KOPT-K1 (cell line): Measurements from ENCODE around the gene SLC19A2.
"Not testable (repeated sequence)": the region's sequence is repeated elsewhere in the genome, so short reads cannot be mapped to it uniquely, and the experiment has no call there.

ENCODE experiments used
- H3K27ac ChIP-seq: fragments of 200-600 bp; sonication (generic); 2 replicates; pipeline ENCODE4 v1.5.1; 2016; ENCODE audit warnings: antibody characterized with exemption, mild to moderate bottlenecking, low read depth, low read length; ENCODE audit not compliant: poor library complexity, severe bottlenecking
- H3K36me3 ChIP-seq: fragments of 200-600 bp; sonication (generic); 2 replicates; pipeline ENCODE4 v1.5.1; 2017; ENCODE audit warnings: antibody characterized with exemption, mild to moderate bottlenecking, low read length, moderate library complexity; ENCODE audit not compliant: insufficient read depth
- H3K9me3 ChIP-seq: fragments of 200-600 bp; sonication (generic); 2 replicates; pipeline ENCODE4 v1.5.1; 2017; ENCODE audit warnings: antibody characterized with exemption, low read length, mild to moderate bottlenecking; ENCODE audit not compliant: insufficient read depth, poor library complexity, severe bottlenecking

SLC19A2 gene

DNA sequence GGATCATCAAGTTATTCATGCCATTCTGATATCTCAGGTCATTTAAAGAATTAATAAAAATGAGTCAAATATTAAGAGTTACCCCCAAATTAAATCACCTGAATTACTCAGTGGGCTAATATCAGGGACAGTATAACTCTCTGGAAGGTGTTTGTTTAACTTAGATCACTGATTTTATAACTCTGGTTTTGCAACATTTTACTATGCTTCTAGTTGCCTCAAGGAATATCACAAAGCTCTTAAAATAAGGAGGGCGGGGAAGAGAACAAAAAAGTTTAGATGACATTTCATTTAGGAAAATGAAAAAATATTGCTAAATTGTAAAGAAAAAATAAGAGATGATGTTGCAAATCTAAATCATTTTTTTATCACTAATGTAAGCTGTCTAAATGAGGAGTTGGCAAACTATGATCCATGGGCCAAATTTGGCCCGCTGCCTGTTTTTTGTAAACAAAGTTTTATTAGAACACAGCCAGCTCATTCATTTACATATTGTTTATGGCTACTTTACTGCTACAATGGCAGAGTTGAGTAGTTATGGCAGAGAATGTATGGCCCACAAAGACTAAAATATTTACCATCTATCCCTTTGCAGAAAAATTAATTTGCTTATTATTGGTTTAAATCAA lies 31.9 kb upstream of the SLC19A2 start:
- no peak overlapping the region for H3K27ac ChIP-seq
- no peaks in the 10 kb centered on the region for H3K9me3 ChIP-seq
- H3K36me3 ChIP-seq = no peaks in the 10 kb centered on the region

DNA sequence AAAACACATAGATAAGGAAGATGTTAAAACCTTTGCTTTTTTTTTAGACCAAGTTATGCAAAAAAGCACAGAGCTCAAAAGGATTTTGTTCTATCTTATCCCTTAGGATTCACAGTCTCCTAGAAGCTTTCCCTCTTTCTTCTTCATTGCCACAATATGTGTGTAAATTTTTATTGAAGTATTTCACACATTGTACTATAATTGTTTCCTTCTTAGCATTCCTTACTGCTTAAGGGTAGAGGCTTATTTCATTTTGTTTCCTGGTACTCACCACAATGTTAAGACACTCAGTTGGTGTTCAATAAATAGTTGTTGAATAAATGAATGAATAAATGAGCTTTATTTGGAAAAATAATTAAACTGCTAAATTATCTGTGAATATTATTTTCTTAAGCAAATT lies 29.9 kb upstream of the SLC19A2 start:
- H3K36me3 ChIP-seq = no peaks in the 10 kb centered on the region
- no peak overlapping the region for H3K27ac ChIP-seq
- H3K9me3 ChIP-seq = no peaks in the 10 kb centered on the region

DNA sequence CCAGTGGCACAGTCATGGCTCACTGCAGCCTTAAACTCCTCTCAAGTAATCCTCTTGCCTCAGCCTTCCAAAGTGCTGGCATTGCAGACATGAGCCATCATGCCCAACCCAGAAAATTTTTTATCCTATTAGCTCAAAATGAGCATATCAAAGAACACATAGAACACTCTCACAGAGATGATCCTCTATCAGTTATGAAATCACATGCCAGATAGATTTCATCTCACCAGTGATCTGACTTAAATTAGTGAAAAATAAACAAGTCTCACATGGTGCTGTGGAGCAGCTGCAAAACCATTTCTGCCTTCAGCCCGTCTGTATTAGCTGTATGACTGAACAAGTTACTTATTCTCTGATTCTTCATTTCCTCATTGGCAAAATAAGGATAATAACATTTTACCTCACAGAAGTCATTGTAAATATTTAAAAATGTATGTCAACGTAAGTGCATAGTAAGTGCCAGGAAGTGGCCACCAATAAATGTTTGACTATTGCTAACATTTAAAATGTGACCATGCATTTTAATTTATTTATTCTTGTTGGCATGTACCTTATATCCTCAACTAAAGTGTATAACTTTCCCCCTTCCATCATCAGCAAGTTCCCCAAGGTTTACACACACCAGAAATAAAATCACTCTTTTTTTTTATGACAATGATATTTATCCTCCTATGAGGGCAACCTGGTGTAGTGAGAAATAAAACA lies 29.0 kb upstream of the SLC19A2 start:
- Histone ChIP-seq H3K9me3 (no peaks in the 10 kb centered on the region), H3K36me3 (no peaks in the 10 kb centered on the region), H3K27ac (no peak overlapping the region)

DNA sequence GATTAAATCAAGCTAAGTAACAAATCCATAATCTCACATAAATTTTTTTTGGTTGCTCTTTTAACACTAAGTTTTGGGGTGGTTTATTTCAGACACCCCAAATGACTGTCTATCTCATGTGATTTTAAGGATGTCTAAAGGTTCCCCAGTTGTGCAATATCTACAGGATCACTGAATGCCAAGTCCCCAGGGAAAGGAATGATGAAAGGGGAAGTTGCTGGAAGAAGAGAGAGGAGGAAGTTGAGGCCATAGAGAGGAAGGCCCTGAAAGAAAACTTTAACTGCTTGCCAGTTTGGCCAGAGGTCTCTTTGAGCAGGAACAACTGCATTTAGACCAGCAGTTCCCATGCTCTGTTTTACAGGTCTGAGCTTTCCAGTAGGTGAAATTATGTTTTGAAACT lies 27.5 kb upstream of the SLC19A2 start:
- no peaks in the 10 kb centered on the region for H3K36me3 ChIP-seq
- no peak overlapping the region for H3K27ac ChIP-seq
- H3K9me3 ChIP-seq = no peaks in the 10 kb centered on the region

DNA sequence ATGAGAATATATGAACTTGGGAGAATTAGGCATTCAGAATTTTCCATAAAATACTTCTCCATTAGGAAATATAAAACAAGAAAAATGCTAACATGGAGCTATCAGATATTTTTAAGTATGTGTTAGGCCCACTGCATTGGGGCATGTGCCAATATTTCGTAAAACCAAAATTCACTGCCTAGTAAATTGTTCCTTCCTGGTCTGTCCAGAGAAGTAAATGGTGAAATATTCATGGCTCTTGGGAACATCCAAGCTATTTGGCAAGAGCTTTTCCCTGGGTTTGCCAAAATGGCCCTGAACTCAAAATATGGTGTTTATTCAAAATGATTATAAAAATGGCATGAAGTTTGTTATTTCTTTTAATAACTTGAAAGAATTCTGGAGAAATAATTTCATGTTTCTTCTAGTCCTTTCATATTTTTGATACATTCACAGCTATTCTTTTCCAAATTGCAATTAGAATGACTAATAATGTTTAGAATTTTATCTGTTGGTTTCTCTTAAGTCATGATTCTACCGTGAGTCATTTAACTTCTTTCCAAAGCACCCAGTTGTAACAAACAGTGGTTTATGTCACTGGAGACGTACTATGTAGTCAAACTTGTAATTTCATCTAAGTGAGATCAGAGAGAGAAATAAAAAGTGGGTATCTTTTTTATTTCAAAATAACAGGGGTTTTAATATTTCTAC lies 25.7 kb upstream of the SLC19A2 start:
- H3K36me3 ChIP-seq = no peaks in the 10 kb centered on the region
- H3K27ac ChIP-seq = no peak overlapping the region
- no peaks in the 10 kb centered on the region for H3K9me3 ChIP-seq

DNA sequence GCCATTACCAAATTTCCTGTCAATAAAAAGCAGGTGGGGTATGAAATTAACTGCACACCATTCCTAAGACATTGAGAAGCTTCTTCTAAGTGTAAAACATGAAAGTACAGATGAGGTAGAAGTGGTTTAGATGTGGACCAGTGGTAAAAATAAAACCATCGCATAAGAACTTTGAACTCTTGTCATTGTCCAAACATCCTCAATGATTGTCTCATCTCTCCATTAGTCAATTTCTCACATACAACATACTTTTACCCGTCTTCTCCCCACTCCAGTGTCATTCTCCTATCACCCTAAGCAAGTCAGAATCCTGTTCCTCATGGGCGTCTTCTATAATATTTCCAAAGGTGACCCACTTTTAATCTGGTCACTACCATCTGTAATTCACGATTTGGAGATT lies 24.3 kb upstream of the SLC19A2 start:
- H3K36me3 ChIP-seq = no peaks in the 10 kb centered on the region
- H3K27ac ChIP-seq = no peak overlapping the region
- no peaks in the 10 kb centered on the region for H3K9me3 ChIP-seq

DNA sequence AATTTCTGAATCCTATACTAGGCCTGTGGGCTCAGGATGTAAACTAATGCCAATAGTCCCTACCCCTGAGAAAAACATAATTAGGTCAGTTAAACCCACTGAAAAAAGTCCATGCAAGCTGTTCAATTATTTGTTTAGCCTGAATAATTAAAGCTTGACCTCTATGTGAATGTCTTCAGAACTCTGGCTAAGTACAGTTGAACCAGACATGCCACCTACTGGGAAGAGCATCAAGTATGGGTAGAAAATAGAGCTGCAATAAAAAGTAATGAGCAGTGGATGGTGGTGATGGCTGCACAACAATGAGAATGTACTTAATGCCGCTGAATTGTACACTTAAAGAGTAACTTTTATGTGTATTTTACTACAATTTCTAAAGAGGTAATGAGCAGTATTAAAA lies 23.6 kb upstream of the SLC19A2 start:
- Histone ChIP-seq H3K9me3 (no peaks in the 10 kb centered on the region), H3K36me3 (no peaks in the 10 kb centered on the region), H3K27ac (no peak overlapping the region)

DNA sequence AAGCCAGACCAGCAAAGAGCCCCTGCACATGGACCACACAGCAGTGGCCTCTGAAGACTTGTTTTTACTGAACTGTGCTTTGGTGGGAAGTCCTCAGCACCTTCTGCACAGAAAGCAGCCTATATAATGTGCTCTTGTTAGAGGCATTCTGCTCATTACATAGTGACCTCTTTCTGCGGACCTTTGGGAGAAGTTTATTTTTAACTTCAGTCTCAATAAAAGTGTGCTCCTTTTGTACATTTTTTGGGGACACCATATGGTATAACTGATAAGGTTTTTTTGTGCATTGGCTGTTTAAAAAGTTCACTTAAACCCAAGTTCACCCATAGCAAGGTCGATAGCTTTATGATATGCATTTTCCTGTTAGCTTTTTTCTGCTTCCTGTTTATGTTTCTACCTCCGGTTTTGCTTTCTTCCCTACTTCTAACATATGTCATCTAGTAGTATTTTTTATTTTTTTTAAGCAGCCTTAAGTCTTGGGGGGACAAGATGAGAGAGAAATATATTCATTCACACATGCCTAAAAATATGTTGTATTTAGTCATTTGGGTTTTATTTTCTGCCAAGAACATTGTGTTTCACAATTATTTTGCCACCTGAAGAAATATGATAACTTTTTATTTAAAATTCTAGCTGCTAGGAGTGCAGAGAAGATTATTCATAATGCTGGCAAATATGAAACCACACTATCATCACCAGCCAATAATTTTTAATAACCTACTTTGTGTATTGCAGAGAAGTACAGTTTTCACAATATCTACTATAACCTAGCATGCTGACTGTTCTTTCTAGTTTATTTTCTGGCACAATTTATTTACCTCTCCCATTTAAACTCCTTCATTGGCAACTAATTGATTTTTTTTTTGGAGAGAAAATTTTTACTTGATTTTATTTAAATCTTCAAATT lies 22.9 kb upstream of the SLC19A2 start:
- H3K27ac ChIP-seq = peak overlapping the region; percentile 12
- no peaks in the 10 kb centered on the region for H3K9me3 ChIP-seq
- no peaks in the 10 kb centered on the region for H3K36me3 ChIP-seq

DNA sequence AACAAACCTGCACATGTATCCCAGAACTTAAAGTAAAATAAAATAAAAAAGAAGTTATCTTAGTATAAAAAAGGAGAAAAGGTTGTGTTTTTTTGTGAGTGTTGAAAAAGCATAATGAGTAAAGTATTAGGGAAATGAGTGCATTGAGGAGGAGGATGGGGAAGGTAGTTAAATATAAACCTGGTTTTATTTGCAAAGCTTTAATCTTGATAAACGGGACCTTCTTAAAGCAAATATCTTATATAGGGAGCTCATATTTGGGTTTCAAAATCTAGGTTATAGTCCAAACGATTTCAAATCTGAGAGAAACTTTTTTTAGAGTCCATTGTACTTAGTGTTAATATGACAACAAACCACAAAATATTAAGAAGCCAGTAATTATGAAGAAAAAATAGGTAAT lies 21.7 kb upstream of the SLC19A2 start:
- no peaks in the 10 kb centered on the region for H3K36me3 ChIP-seq
- no peak overlapping the region for H3K27ac ChIP-seq
- H3K9me3 ChIP-seq = no peaks in the 10 kb centered on the region

DNA sequence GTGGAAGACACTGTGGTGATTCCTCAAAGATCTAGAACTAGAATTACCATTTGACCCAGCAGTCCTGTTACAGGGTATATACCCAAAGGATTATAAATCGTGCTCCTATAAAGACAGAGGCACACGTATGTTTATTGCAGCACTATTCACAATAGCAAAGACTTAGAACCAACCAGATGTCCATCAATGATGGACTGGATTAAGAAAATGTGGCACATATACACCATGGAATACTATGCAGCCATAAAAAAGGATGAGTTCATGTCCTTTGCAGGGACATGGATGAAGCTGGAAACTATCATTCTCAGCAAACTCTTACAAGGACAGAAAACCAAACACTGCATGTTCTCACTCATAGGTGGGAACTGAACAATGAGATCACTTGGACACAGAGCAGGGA lies 17.9 kb upstream of the SLC19A2 start:
- not testable (repeated sequence) for H3K9me3 ChIP-seq, H3K36me3 ChIP-seq, H3K27ac ChIP-seq

DNA sequence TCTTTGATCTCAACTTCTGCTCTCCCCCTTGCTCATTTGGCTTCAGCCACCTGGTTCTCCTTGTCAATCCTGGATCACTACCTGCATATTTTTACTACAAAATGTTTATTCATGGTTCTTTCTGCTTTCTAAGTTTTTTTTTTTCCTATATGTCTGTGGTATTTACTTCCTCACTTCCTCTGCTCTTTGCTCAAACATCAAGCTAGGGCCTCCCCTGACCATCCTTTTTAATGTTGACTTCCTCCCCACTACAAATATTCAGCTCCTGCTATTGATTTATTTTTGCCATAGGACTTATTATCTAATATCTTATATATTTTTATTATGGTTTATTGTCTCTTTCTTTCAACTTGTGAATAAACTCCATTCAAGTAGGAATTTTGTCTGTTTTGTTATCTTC lies 14.1 kb upstream of the SLC19A2 start:
- H3K27ac ChIP-seq = no peak overlapping the region
- no peaks in the 10 kb centered on the region for H3K36me3 ChIP-seq
- H3K9me3 ChIP-seq = no peaks in the 10 kb centered on the region

DNA sequence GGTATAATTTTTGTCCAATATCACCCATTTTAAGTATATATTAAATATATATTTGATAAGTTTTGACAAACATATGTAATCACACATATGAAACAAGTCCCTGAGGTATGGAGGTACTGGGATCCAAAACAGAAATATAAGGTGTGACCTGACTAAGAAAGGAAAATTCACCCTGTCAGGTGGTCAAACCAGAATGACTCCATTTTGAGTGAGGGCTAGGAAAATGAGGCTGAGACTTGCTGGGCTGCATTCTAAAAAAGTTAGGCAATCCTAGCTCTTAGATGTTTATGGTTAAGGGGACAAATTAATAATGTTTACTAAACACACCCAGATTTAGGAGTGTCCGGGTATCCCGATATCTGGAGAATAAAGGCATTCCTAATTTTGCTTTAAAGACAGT lies 11.6 kb upstream of the SLC19A2 start:
- no peaks in the 10 kb centered on the region for H3K9me3 ChIP-seq
- H3K27ac ChIP-seq = no peak overlapping the region
- H3K36me3 ChIP-seq = no peaks in the 10 kb centered on the region

DNA sequence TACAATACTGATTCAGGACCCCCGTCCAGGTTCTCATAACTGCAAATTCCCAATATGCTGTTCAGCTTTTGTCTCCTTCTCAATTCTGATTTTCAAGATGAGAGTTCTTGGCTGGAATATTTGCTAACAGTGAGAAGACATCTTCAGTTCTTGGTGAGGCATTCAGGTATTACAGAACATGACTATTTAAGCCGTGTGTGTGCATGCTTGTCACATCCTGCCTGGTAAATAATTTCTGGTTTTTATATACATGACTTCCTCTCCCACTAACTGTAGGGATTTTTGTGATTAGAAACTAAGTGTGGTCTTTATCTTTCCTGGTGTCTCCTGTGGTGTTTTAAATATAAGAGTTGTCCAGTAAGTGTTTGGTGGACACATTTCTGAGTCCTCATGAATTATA lies 10.2 kb upstream of the SLC19A2 start:
- Histone ChIP-seq H3K9me3 (no peaks in the 10 kb centered on the region), H3K27ac (no peak overlapping the region), H3K36me3 (no peaks in the 10 kb centered on the region)

DNA sequence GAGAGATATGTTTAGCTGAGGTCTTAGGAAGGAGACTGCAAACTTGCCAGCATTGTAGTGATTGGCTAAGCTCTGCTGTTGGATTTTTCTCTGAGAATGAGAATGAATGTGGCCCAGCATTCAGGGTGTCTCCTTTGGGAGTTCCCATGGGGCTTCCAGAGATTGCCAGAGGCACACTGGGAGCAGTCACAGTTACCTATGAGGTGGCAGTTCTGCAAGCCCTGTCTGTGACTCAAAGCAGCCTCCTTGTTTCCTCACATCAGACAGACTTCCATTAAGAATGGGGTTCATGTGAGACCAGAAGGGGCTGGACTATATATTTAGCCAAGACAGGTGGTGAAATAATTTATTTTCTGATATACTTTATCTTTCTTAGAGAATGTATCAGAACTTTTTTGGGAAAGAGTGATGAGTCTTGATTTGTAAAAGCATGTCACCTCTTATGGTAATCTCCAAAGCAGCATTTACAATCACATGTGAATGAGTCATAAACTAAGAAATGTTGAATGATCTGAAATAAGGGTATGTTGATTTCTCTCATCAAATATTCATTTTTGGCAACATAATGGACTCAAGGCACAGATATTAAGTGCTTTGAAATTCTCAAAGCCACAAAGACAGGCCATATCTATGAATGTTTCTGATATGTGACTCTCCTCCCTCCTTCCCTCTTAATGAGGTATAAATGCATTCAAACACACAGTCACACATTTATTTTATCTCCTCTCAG lies 9.5 kb upstream of the SLC19A2 start:
- H3K27ac ChIP-seq = no peak overlapping the region

More for the DNA sequence above, 9.5 kb upstream of the SLC19A2 start:
- Histone ChIP-seq H3K36me3 (no peaks in the 10 kb centered on the region), H3K9me3 (no peaks in the 10 kb centered on the region)
